OCI-LY1 (cell line): ENCODE data around the gene EMCN.

Experiments
- CTCF ChIP-seq: fragments of 200-600 bp; sonication (generic), shearing (Covaris generic); IDR thresholded peaks from 2 replicates; pipeline ENCODE4 v1.5.1; 2017; ENCODE audit warnings: mild to moderate bottlenecking, antibody characterized with exemption, low read length, moderate library complexity, mixed read lengths
- EZH2 ChIP-seq: fragments of 200-600 bp; sonication (generic), shearing (Covaris generic); IDR thresholded peaks from 2 replicates; pipeline ENCODE4 v1.8.0; 2017; ENCODE audit warnings: borderline replicate concordance, mixed run types, mild to moderate bottlenecking, antibody characterized with exemption, low read length, moderate library complexity, mixed read lengths

DNA sequence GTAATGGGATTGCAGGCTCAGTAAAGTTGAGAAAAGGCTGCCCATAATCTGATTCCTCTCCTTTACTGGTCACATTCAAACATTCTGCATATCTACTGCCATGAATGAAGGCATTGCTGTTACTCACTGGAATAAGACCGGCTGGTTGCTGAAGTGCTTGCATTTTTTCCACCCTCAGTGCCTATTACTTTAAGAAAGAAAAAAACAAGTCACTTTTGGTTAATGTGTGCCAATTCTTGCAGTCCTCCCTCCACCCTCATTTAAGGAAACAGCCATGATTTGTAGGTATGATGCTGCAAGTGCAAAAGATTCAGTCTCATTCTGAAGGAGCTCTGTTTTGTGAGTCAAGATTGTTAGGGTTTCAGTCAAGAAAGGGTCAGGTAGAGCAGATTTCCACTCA, 94.9 kb downstream of the EMCN start:
- TF ChIP-seq CTCF (no peak), EZH2 (no peak)
